Right kidney (tissue), 1 donor: ENCODE results near the gene GRID1.

Source experiments
- DNase-seq: peaks from one replicate; pipeline ENCODE4 v3.0.0-alpha.2; 2016

Gene GRID1

GRCh38 chr10:85575441-85575840 lies 791.2 kb downstream of the GRID1 start:
- no peak for DNase-seq

DNA sequence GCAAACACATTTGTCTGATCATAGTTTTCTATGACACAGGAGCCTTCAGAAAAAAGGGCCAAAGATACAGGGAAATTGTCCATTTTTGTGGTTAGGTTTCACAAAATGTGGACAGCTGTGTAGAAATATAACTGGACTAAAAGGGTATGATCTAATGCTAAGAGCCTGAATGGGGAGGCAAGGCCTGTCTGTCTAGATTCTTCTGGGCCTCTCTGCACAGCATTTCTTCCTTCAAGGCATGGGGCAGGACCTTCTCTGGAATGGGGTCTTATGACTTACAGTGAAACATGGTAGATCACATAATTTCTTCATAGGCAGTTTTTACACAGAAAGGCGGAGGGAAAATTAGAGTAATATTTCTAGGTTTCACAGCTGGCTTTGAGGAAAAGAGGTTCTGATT lies 795.7 kb downstream of the GRID1 start:
- no peak for DNase-seq

GRCh38 chr10:85565381-85565780 lies 801.2 kb downstream of the GRID1 start:
- DNase-seq, result no peak

- no peak for DNase-seq
Measured at GRCh38 chr10:85558533-85558932, 808.1 kb downstream of the GRID1 start.

DNA sequence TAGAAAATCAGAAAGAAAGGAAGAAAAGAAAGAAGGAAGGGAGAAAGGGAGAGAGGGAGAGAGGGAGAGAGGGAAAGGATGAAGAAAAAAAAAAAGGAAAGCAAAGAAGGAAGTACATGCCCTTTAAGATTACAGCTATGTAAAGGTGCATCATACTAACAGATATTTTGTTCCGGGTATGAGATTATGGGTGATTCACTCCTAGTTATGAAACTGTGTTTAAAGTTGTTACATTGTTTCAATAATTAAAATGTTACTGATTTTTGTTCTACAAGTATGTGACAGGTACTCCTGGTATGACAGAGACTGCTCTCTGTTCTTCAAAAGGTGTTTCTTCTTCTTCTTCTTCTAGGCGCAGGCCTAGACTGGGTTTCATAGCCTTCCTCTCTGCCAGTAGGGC lies 808.9 kb downstream of the GRID1 start:
- no peak for DNase-seq

- DNase-seq, result no peak
Measured at GRCh38 chr10:85557077-85557476, 809.5 kb downstream of the GRID1 start.
